Measurements from ENCODE around the gene DDHD1.
A peak's percentile ranks its signal among the peaks of the same experiment; 100 is the strongest.

DDHD1 gene

DNA sequence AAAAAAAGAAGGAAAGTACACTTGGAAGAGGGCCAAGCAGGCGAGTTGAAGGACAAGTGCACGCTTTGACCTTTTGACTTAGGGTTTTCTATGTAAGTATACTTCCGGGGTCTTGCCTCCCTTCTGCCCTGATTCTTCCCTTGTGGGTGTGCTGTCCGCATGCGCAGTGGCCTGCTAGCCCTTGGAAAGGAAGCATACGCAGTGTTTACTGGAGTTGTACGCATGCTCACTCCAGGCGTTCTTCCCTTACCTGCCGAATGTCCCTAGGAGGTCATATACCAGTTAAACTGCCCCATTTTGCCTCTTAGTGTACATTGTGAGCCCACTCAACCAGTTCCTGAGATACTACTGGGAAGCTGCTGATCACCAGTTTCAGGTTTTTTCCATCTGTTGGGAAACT lies 15.7 kb upstream of the DDHD1 start:
- Mint-ChIP-seq H3K27ac (no peak overlapping the region), H3K27me3 (no peaks in the 10 kb centered on the region), H3K4me3 (no peak overlapping the region), H3K9me3 (peaks cover 0 to 3% of the 10 kb centered on the region in 2 donors), H3K4me1 (peaks cover 6% of the 10 kb centered on the region)
- DNase-seq (no peak), ATAC-seq (no peak)

DNA sequence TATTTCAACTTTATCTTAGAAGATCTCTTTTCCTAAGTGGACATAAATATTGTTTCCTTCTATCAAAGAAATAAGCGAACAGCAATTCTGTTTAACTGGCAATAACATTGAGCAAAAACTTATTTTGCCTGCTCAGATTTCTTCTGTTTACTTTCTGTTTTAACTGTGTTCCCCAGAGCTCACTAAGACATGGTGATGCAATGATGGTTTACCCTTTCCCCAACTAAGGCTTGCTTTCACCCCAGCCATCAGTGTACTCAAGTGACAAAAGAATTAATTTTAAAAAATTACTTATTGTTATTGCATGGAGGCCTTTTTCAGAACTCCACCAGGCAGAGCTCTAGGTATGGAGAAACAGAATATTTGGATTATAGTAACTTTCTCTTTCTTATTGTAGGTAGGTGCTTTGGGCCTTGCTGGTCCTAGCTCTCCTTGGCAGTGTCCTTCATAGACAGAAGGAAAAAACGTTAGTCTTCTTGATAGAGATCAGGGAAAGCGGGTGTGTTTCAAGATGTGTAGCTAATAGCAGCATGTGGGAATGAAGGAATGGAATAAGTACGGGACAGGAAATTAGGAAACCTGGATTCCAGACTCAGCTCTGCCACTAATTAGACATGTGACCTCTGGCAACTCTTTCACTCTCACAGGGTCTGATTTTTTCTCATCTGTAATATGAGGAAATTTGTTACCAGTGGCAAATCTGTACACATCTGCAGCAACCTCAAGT lies 14.6 kb upstream of the DDHD1 start:
- peaks cover 6% of the 10 kb centered on the region for H3K4me1 Mint-ChIP-seq
- H3K9me3 Mint-ChIP-seq = peaks cover 0 to 7% of the 10 kb centered on the region in 2 donors
- ATAC-seq (no peak), DNase-seq (no peak)
- no peaks in the 10 kb centered on the region for H3K27me3 Mint-ChIP-seq
- H3K27ac Mint-ChIP-seq = peak overlapping the region in 1 of 2 donors; percentile 52
- H3K4me3 Mint-ChIP-seq = no peak overlapping the region

DNA sequence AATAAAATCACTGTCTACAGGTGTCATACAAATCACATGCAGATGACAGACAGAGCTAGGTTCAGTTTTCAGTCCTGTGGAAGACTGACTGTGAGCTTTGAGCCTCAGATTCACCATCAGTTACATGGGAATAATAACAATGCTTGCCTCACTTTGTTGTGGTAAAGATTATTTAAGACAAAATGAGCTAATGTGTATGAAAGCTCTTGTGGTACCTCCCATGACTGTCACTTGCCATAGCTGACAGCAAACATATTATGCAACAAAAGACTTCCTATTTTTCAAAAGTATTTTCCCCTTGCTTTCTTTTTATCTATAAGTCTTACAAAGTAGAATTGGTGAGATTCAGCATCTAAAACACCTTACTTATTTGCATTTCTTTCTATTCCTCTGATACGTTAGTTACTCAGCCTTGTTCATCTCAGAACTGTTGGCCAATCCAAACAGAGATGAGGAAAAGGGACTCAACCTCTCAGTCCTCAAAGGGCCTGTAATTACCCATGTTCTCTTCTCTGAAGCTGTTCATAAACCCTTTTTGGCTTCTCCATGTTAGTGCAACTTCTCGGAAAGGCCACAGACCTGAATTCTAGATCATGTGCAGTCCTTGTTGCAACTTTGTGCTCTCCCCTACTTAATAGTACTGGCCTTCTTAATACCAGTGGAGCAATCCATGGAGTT lies 8.8 kb upstream of the DDHD1 start:
- no peak for DNase-seq
- H3K4me3 Mint-ChIP-seq = no peak overlapping the region
- H3K4me1 Mint-ChIP-seq = peaks cover 6% of the 10 kb centered on the region
- H3K27me3 Mint-ChIP-seq = no peaks in the 10 kb centered on the region
- ATAC-seq = peak; percentile 61
- H3K9me3 Mint-ChIP-seq = peaks cover 0 to 7% of the 10 kb centered on the region in 2 donors
- peak overlapping the region in 1 of 2 donors; percentile 66 for H3K27ac Mint-ChIP-seq

GRCh38 chr14:53156238-53156637 lies 3.1 kb upstream of the DDHD1 start:
- Mint-ChIP-seq H3K27ac (no peak overlapping the region), H3K4me1 (peaks cover 19% of the 10 kb centered on the region), H3K27me3 (no peaks in the 10 kb centered on the region), H3K4me3 (no peak overlapping the region), H3K9me3 (no peaks in the 10 kb centered on the region)
- no peak for DNase-seq
- ATAC-seq = no peak

- Mint-ChIP-seq H3K27ac (peak overlapping the region; percentile 97 to 99), H3K9me3 (no peaks in the 10 kb centered on the region), H3K27me3 (no peaks in the 10 kb centered on the region), H3K4me3 (peak overlapping the region; percentile 99 to 100), H3K4me1 (peaks cover 38% of the 10 kb centered on the region)
- no peak for DNase-seq
- peak; percentile 32 for ATAC-seq
Measured at GRCh38 chr14:53153702-53154112, 584 bp upstream of the DDHD1 start.

GRCh38 chr14:53152184-53152886 lies 788 bp downstream of the DDHD1 start:
- Mint-ChIP-seq H3K9me3 (no peaks in the 10 kb centered on the region), H3K4me3 (peak overlapping the region; percentile 99 to 100), H3K27ac (peak overlapping the region; percentile 98 to 99), H3K4me1 (peaks cover 52% of the 10 kb centered on the region), H3K27me3 (no peaks in the 10 kb centered on the region)
- ATAC-seq = peak; percentile 39
- DNase-seq = peak; percentile 69 to 74

GRCh38 chr14:53151523-53152183 lies 1.5 kb downstream of the DDHD1 start:
- H3K4me1 Mint-ChIP-seq = peaks cover 59% of the 10 kb centered on the region
- peak overlapping the region; percentile 99 to 100 for H3K4me3 Mint-ChIP-seq
- DNase-seq (peak; percentile 47 to 69), ATAC-seq (peak; percentile 8)
- no peaks in the 10 kb centered on the region for H3K27me3 Mint-ChIP-seq
- H3K27ac Mint-ChIP-seq = peak overlapping the region; percentile 98 to 99
- H3K9me3 Mint-ChIP-seq = no peaks in the 10 kb centered on the region

DNA sequence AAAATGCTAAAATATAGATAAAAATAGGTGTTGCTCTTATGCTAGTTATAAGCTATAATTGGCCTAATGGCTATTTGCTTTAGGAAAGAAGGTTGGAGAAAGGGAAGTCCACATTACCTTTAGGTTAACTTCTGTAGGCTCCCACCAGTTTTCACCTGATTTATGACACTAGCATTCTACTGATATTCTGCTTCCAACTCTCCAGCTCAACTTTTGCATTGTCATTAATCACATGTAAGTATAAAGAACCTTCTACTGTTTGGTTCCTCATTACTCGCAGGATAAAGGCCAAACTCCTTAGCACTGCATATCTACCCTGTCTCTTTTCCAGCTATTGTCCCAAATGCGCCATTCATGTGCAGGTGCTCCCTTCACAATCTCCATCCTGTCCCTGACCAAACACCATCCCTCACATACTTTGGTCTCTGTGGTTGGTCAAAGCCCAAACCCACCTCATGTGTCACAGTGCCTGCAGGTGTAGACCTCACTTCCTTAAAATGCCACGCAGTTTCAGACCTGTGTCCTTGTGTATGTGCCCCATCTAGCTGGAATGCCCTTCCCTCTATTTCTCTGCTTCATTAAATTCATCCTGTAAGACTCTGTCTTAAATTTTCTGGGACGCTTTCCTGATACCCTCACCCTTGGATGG lies 3.3 kb downstream of the DDHD1 start:
- peaks cover 71% of the 10 kb centered on the region for H3K4me1 Mint-ChIP-seq
- DNase-seq = no peak
- H3K27ac Mint-ChIP-seq = peak overlapping the region in 1 of 2 donors; percentile 46
- H3K27me3 Mint-ChIP-seq = no peaks in the 10 kb centered on the region
- ATAC-seq = no peak
- no peaks in the 10 kb centered on the region for H3K9me3 Mint-ChIP-seq
- peak overlapping the region; percentile 99 to 100 for H3K4me3 Mint-ChIP-seq

- DNase-seq (peak; percentile 36 to 46), ATAC-seq (peak; percentile 62)
- Mint-ChIP-seq H3K9me3 (no peaks in the 10 kb centered on the region), H3K27ac (peak overlapping the region; percentile 68 to 74), H3K4me1 (peaks cover 74% of the 10 kb centered on the region), H3K27me3 (no peaks in the 10 kb centered on the region), H3K4me3 (peak overlapping the region; percentile 73 to 99)
Measured at GRCh38 chr14:53148671-53149070, 4.5 kb downstream of the DDHD1 start.

GRCh38 chr14:53147893-53148292 lies 5.2 kb downstream of the DDHD1 start:
- H3K27ac Mint-ChIP-seq = peak overlapping the region; percentile 68 to 74
- H3K4me3 Mint-ChIP-seq = peak overlapping the region; percentile 73 to 99
- DNase-seq = no peak
- H3K9me3 Mint-ChIP-seq = peaks cover under 1 to 2% of the 10 kb centered on the region in 2 donors
- no peaks in the 10 kb centered on the region for H3K27me3 Mint-ChIP-seq
- H3K4me1 Mint-ChIP-seq = peaks cover 78% of the 10 kb centered on the region
- peak; percentile 11 for ATAC-seq

DNA sequence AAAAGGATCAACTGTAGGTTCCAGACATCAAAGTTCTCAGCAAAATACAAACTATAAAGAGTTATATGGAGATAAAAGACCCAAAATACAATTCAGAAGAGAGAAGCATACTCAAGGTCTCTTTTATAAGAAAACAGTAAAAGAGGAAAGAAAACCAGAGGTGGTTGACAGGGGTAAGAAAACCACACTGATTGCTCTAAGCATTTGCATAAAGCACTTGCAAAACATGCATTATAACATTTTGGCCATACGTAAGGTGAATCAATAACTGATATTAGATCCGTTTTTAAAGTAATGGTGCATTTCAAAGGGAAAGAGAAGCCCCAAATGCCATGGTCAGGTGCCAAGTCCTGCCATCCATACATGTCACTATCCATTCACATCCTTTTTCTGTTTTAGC lies 5.9 kb downstream of the DDHD1 start:
- Mint-ChIP-seq H3K4me1 (peaks cover 82% of the 10 kb centered on the region), H3K4me3 (peak overlapping the region; percentile 67 to 99), H3K27me3 (no peaks in the 10 kb centered on the region), H3K9me3 (peaks cover 6 to 8% of the 10 kb centered on the region in 2 donors), H3K27ac (no peak overlapping the region)
- peak in 1 of 2 donors; percentile 14 for DNase-seq
- ATAC-seq = no peak

DNA sequence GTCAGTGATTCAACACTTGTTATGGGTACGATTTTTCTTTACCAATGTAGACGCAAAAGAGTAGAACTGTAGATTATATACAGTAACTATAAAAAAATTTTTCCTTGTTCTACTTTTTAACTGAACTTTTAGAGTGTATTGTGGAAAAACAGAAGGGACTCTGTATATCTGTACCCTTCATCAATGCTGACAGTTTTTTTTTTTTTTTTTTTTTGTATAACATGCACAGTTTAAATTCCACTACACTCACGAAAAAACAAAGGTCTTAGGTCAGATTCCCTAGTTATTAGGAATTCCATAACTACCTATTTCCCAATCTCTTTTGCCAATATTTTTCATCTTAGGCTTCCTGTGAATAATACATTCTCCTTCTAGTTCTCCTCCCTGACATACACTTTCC lies 6.4 kb downstream of the DDHD1 start:
- Mint-ChIP-seq H3K27me3 (no peaks in the 10 kb centered on the region), H3K27ac (no peak overlapping the region), H3K9me3 (peaks cover 10 to 12% of the 10 kb centered on the region in 2 donors), H3K4me3 (peak overlapping the region; percentile 67 to 99), H3K4me1 (peaks cover 82% of the 10 kb centered on the region)
- DNase-seq (no peak), ATAC-seq (no peak)

- peaks cover 72% of the 10 kb centered on the region for H3K4me1 Mint-ChIP-seq
- H3K9me3 Mint-ChIP-seq = peaks cover 28 to 32% of the 10 kb centered on the region in 2 donors
- DNase-seq (peak; percentile 22 to 50), ATAC-seq (peak; percentile 88)
- H3K27ac Mint-ChIP-seq = peak overlapping the region in 1 of 2 donors; percentile 1
- H3K4me3 Mint-ChIP-seq = peak overlapping the region in 1 of 2 donors; percentile 51
- H3K27me3 Mint-ChIP-seq = no peaks in the 10 kb centered on the region
Measured at GRCh38 chr14:53144244-53144643, 8.9 kb downstream of the DDHD1 start.

DNA sequence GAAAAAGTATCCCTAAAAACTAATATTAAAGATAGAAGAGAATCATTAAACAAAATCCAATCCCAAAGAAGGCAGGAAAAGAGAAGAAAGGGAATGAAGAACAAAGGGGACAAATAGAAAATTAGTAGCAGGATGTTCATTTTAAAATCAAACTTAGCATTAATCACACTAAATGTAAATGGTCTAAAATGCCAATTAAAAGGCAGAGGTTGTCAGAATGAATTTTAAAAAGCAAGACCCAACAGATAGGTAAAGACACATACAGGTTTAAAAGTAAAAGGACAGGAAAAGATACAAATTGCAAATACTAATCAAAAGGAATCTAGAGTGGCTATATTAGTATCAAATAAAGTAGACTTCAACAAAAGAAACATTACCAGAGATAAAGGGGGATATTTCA lies 12.5 kb downstream of the DDHD1 start:
- H3K27ac Mint-ChIP-seq = no peak overlapping the region
- no peak for ATAC-seq
- no peak overlapping the region for H3K4me3 Mint-ChIP-seq
- DNase-seq = no peak
- peaks cover 32 to 35% of the 10 kb centered on the region in 2 donors for H3K9me3 Mint-ChIP-seq
- H3K27me3 Mint-ChIP-seq = no peaks in the 10 kb centered on the region
- peaks cover 56% of the 10 kb centered on the region for H3K4me1 Mint-ChIP-seq

Measured in stimulated activated naive CD8-positive, alpha-beta T cell treated with anti-CD3 and anti-CD28 coated beads, Interleukin-15, amount 100 ng/mL, for 72 hours (primary cell).